ENCODE measurements around the gene MINDY1.

MINDY1 gene

GRCh38 chr1:150985179-150985825, 21.4 kb downstream of the MINDY1 start:
- no peak for DNase-seq (ENCODE audit: low read depth)

DNA sequence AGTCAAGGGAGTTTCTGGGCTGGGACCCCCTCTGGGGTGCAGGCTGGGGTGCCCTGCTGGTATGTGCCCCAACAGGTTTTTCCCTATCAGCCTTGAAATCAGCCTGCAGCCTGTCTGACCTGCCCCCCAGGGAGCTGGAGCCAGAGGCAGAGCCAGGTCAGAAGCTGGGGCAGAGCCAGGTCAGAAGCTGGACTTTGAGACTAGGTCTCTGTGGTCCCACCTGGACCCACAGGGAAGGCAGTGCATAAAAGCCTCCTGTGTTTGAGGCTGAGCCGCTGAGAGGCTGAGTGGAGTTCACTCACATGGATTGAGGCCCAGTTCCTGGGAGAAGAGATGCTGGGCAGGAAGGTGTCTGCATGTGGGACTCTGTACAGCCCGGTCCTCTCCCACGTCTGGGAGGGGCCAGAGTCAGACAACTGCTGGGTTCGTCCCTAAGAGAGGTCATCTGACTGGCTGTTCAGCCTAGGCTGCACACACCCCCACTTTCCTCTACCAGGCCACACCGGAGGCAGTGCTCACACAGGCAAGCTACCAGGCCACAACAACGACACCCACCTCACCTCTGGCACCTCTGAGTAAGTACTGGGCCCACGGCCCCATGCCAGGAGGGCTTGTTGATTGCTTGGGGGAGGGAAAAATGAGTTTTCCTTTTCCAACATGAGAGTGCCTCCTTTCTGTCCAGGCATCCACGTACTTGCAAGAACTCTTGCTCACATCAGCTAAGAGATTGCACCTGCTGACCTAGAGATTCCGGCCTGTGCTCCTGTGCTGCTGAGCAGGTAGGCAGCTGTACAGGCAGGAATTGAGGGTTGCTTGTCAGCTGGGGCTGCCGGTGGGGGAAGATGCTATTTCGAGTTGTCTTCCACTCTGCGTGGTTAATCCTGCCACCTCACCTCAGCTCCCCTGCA, 24.6 kb downstream of the MINDY1 start, which contains the start of gene ANXA9:
Gene ANXA9, plus strand, starts transcription at position 488 of the 908 bp plus-strand sequence. CDS start 814 bp downstream, outside the sequence.
- DNase-seq (ENCODE audit: low read depth): no peak

GRCh38 chr1:150981177-150981804, 25.4 kb downstream of the MINDY1 start:
- no peak for DNase-seq (ENCODE audit: low read depth)

- peak; percentile 80 for DNase-seq (ENCODE audit: low read depth)
Measured at GRCh38 chr1:150979092-150980056, 27.3 kb downstream of the MINDY1 start.

DNA sequence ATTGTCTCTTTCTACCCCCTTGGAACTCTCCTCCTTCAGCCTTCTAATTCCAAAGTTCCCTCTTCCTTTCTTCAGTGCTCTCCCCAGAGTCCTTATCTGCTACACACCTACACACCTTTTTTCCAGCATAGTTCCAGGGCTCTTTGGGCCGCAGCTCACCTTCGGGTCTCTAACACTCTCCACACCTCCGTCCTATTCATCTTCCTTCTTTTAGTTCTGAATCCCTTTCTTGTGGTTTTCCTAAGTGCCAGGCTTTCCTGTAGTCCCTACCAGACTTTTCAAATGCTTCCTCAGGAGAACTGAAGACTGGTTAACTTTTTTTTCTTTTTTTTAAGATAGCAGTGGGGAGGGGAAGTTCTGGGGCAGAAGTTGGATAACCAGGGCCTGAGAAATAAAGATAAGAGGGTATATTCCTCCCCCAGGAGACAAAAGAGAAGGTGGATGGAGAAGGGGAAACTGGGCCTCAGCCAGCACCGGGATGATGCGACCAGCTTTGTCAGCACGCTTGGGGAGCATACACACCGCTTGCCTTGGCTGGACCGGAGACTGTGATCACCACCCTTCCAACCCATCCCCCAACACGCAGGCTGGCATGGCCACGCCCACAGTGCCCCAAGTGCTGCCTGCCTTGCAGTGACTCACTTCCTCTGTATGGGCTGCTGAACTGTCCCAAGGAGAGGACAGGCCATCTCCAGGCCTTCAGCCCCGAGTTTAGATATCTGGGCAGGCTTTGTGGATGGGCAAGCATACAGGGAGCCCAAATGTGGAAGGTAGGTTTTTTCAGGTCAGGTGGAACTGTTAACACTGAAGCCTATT, 29.6 kb downstream of the MINDY1 start:
- peak; percentile 60 for DNase-seq (ENCODE audit: low read depth)

DNA sequence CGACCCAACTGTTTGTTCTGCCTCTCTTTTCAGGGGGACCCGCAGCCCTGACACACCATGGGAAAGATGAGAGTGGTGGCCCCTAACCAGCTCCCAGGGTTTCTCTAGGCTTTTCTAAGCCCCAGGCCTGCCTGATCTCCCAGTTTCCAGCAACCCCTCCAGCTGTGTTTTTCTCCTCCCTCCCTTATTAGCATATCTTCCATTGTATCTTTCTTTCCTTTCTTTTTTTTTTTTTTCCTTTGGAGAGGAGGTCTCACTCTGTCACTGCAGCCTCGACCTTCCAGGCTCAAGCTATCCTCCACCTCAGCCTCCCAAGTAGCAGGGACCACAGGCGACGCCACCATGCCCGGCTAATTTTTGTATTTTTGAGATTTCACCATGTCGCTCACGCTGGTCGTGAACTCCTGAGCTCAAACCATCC, 30.3 kb downstream of the MINDY1 start:
- DNase-seq (ENCODE audit: low read depth): no peak

GRCh38 chr1:150974580-150975478, 31.9 kb downstream of the MINDY1 start, which contains the start of gene CERS2:
TSS of gene CERS2 (minus strand) at chr1:150974835. CDS start at chr1:150969090, 5,745 bp downstream.
- DNase-seq (ENCODE audit: low read depth): peak; percentile 67

- peak; percentile 17 for DNase-seq (ENCODE audit: low read depth)
Measured at GRCh38 chr1:150973836-150974579, 32.7 kb downstream of the MINDY1 start.

GRCh38 chr1:150973258-150973835, 33.4 kb downstream of the MINDY1 start:
- no peak for DNase-seq (ENCODE audit: low read depth)

GRCh38 chr1:150972417-150972940, 34.2 kb downstream of the MINDY1 start:
- DNase-seq (ENCODE audit: low read depth): no peak

- no peak for DNase-seq (ENCODE audit: low read depth)
Measured at GRCh38 chr1:150971583-150972416, 34.9 kb downstream of the MINDY1 start.

- no peak for DNase-seq (ENCODE audit: low read depth)
Measured at GRCh38 chr1:150970808-150971582, 35.7 kb downstream of the MINDY1 start.

DNA sequence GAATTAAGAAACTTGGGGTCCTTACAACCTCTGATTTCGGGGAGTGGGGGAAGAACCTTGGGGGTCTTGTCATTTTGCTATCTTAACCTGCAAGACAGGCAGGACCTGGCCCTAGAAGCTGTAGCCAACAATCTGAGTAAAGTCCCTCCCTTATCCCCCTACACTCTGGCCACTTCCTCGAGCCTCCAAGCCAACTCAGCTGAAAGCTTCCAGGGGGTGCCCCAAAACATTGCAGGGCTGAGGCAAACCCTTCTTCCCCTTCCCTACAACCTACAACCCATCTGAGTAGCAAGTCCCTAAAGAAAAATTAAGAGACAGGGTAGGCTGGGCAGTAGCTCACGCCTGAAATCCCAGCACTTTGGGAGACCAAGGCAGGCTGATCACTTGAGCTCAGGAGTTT, 37.1 kb downstream of the MINDY1 start:
- DNase-seq (ENCODE audit: low read depth): no peak

GRCh38 chr1:150968491-150968890, 38.2 kb downstream of the MINDY1 start:
- no peak for DNase-seq (ENCODE audit: low read depth)

- DNase-seq (ENCODE audit: low read depth): no peak
Measured at GRCh38 chr1:150967936-150968335, 38.8 kb downstream of the MINDY1 start.

DNA sequence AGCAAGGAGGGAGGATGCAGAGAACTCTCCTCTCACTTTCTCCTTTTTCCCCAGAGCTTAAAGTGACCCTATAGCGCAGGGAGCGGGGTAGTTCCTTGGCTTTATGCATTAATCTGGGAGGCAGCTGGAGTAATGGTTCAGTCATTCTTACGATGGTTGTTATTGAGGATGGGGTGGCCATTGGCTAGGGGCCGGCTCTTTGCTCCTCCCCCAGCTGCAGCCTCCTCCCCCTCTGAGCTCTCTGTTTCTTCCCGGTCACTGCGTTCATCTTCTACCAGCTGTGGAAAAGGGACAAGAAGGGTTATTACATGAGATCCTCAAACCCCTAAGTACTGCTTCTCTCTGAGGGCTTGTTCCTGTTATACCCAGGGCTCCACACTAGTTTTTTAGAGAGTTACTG, 40.7 kb downstream of the MINDY1 start:
- no peak for DNase-seq (ENCODE audit: low read depth)
